ENCODE measurements around the gene ZBTB38.

ZBTB38 gene

DNA sequence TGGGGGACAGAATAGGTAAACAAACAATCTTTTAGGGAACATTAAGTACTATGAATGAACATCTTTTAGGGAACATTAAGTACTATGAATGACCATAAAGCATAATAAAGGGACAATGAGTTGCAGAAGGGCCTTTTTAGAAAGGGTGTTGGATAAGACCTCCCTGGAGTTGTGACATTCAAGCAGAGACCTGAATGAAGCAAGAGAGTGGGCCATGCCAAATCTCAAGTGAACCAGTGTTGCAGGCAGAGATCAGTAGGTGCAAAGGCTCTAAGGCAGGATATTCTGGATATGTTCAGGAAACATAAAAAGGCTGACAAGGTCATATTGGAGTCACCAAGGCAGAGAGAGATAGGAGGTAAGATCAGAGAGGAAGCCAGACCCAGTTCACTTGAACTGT, 29.4 kb upstream of the ZBTB38 start:
- H3K27ac ChIP-seq, result no peak overlapping the region
- TF ChIP-seq CTCF (conservative IDR thresholded peaks at IDR 0.05), result no peak

DNA sequence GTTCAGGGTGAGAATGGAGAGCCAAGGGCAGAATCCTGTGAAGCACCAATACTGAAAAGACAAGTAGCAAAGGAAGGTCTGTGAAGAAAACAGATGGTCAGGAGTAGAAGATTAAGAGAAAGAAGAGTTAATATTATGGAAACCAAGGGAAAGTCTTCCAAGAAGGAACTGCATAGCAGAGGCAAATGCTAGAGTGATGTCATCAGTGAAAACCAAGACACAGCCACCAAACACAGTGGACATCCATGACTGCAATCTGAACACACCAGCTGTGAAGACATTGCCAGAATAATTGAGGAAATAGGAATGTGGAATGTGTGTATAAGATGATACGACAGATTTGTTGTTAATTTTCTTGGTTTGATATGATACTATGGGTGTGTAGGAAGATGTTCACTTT, 26.8 kb upstream of the ZBTB38 start:
- TF ChIP-seq ZFX (IDR thresholded peaks at IDR 0.05) (no peak), CTCF (conservative IDR thresholded peaks at IDR 0.05) (no peak)
- H3K27ac ChIP-seq, result no peak overlapping the region

DNA sequence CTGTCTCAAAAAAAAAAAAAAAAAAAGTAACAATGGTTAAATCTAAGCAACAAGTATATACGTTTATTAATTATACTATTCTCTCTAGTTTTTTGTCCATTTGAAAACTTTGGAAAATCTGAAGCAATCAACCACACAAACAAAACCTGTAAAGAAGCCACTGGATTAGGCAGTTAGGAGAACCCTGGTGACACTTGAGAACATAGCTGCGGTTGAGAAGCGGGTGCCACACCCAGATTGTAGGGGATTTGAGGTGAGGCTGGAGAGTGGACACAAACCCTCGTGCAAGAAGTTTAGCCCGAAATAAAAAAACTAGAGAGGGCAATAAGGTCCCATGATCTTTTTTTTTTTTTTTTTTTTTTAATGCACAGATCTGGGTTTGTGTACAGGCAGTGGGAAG, 25.9 kb upstream of the ZBTB38 start:
- H3K27ac ChIP-seq, result no peak overlapping the region
- TF ChIP-seq ZFX (IDR thresholded peaks at IDR 0.05) (no peak), CTCF (conservative IDR thresholded peaks at IDR 0.05) (no peak)

DNA sequence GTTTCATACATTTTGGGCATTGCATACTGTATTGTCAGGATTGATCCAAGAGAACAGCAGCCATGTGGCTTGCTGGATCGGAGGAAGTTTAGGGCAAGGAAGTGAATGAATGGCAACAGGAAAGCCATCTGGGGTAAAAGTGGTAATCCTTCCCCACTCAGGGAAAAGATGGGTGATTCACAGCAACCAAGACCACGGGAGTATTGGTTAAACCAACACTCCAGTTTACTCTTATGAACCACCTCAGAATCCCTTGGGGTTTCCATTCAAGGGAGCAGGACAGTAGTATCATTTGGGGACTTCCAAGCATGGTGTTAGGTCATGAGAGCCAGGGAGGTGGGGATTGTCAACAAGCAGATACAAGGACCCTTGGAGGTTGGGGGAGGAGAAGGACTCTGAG, 25.2 kb upstream of the ZBTB38 start:
- no peak for TF ChIP-seq ZFX (IDR thresholded peaks at IDR 0.05)
- TF ChIP-seq CTCF (conservative IDR thresholded peaks at IDR 0.05), result no peak
- no peak overlapping the region for H3K27ac ChIP-seq

GRCh38 chr3:141343865-141344271, 24.4 kb upstream of the ZBTB38 start:
- H3K27ac ChIP-seq, result no peak overlapping the region
- no peak for TF ChIP-seq ZFX (IDR thresholded peaks at IDR 0.05)
- no peak for TF ChIP-seq CTCF (conservative IDR thresholded peaks at IDR 0.05)

DNA sequence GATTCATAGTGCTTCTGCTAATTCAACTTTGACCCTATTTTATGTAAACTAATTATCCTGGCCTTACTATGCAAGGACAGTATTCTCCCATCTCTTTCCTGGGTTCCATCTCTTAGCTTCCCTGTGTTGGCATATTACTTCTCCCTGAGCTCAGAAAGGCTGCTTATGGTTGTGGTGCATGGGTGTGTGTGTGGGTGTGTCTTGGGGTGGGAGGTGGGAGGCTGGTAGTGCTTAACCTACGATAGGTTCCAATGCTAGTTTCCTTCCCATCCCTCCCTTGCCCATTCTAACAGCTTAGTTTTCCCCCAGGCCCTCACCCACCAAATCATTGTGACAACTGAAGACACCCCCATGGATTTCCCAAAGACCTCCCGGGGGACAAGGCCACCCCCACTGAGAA, 22.8 kb upstream of the ZBTB38 start:
- no peak overlapping the region for H3K27ac ChIP-seq
- no peak for TF ChIP-seq ZFX (IDR thresholded peaks at IDR 0.05)
- no peak for TF ChIP-seq CTCF (conservative IDR thresholded peaks at IDR 0.05)

DNA sequence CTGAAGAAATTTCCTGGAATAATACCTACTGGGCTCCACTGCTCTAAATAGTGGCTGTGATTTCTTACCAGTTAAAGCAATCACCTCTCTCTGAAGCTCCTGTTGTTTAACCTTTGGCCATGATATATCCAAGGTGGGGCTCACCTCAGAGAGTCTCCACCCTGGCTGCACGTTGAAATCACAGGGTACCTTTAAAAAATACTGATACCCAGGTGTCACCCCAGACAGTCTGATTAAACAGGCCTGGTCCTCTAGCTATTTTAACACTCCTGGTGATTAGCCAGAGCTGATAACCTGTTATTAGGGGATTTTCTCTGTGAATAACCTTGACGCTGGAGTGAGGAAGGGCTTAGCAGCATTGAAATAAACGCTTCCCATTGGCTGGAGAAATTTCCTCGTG, 22.3 kb upstream of the ZBTB38 start:
- TF ChIP-seq ZFX (IDR thresholded peaks at IDR 0.05) (no peak), CTCF (conservative IDR thresholded peaks at IDR 0.05) (no peak)

More for the DNA sequence above, 22.3 kb upstream of the ZBTB38 start:
- no peak overlapping the region for H3K27ac ChIP-seq
